Fibroblast of gingiva (primary cell): ENCODE data around the gene GPER1.
"Not testable (repeated sequence)": the region's sequence is repeated elsewhere in the genome, so short reads cannot be mapped to it uniquely, and the experiment has no call there.

Source experiments
- DNase-seq: peaks from one replicate; pipeline ENCODE4 v3.0.0-alpha.2; 2011; ENCODE audit warnings: low read depth

Gene GPER1

GRCh38 chr7:1121476-1121875 lies 33.6 kb downstream of the GPER1 start:
- DNase-seq = no peak

GRCh38 chr7:1121886-1122831 lies 34.2 kb downstream of the GPER1 start:
- no peak for DNase-seq

- no peak for DNase-seq
Observed at GRCh38 chr7:1122832-1123501, 35.1 kb downstream of the GPER1 start.

- peak; percentile 90 for DNase-seq
Observed at GRCh38 chr7:1123715-1124114, 35.8 kb downstream of the GPER1 start.

GRCh38 chr7:1124164-1124563 lies 36.3 kb downstream of the GPER1 start:
- peak; percentile 58 for DNase-seq

GRCh38 chr7:1124816-1125602 lies 37.1 kb downstream of the GPER1 start:
- DNase-seq = no peak

GRCh38 chr7:1125603-1125969 lies 37.7 kb downstream of the GPER1 start:
- DNase-seq = no peak

GRCh38 chr7:1127001-1127400 lies 39.1 kb downstream of the GPER1 start:
- DNase-seq = no peak

GRCh38 chr7:1129431-1129830 lies 41.5 kb downstream of the GPER1 start:
- no peak for DNase-seq

- no peak for DNase-seq
Observed at GRCh38 chr7:1130021-1130990, 42.4 kb downstream of the GPER1 start.

GRCh38 chr7:1131471-1132265 lies 43.8 kb downstream of the GPER1 start:
- no peak for DNase-seq

GRCh38 chr7:1134951-1135350 lies 47.0 kb downstream of the GPER1 start:
- no peak for DNase-seq

- no peak for DNase-seq
Observed at GRCh38 chr7:1136841-1137516, 49.1 kb downstream of the GPER1 start.

GRCh38 chr7:1137517-1138167 lies 49.7 kb downstream of the GPER1 start:
- no peak for DNase-seq

- DNase-seq = no peak
Observed at GRCh38 chr7:1140476-1141104, 52.7 kb downstream of the GPER1 start.

GRCh38 chr7:1141651-1142050 lies 53.7 kb downstream of the GPER1 start:
- no peak for DNase-seq

- DNase-seq = peak; percentile 50
Observed at GRCh38 chr7:1142051-1142635, 54.2 kb downstream of the GPER1 start.

GRCh38 chr7:1143031-1143430 lies 55.1 kb downstream of the GPER1 start:
- not testable (repeated sequence) for DNase-seq
